NOMO-1 treated with DMSO at 0.1 percent for 48 hours (cell line): ENCODE data around the gene MUC5AC.

Experiments
- DNase-seq: peaks from one replicate; lab custom pipeline; 2025; ENCODE audit not compliant: unreplicated experiment; lab: John Stamatoyannopoulos, UW

The MUC5AC gene

DNA sequence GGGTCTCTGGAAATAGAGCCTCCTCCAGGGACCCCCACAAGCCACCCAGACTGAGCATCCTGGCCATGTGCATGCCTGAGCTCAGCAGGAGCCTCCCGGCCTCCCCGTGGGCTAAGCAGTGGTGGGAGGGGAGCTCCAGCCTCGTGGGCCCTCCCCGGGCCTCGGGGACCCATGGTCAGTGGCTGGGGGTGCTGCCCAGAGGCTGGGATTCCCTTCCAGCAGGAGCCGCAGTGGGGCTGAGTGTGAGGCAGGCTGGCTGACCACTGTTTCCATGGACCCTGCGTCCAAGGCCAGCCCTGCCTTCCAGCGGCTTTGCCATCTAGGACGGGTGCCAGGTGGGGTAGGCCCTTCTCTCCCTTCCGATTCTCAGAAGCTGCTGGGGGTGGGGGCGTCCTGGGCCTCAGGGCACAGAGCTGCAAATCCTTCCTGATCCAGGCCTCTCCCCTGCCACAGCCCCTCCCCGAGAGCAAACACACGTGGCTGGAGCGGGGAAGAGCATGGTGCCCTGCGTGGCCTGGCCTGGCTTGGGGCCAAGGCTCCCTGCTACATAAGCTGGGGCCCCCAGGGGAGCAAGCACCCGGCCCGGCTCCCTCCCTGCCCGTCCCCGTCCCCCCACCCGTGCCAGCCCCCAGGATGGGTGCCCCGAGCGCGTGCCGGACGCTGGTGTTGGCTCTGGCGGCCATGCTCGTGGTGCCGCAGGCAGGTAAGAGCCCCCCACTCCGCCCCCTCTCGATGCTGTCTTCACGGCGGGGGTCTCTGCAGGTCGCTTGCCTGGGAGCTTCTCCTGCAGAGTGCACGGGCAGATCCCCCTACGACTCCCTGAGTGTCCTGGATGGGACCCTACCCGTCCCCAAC lies 65.0 kb downstream of the MUC5AC start, which contains the start of gene MUC5B:
MUC5B (plus strand) TSS at position 576 of the 855 bp plus-strand sequence; CDS start at position 634, 58 bp downstream.
- no peak for DNase-seq

GRCh38 chr11:1223346-1224110 lies 65.8 kb downstream of the MUC5AC start:
- DNase-seq = no peak

DNA sequence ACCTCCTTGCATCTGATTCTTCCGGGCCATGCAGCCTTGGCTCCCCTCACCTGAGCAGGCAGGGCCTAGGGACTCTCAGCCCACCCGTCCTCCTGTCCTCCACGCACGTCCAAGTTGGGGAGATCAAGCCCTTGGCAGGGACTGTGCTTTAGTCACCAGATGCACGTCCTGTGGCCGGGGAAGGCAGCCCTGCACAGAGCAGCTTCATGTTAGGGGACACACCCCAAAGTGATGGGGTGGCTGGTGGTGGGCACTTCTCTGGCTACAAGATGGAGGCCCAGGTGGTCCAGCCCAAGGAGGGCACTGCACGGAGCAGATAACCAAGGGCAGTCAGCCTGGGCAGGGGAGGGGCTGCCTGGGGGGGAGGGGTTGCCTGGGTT lies 66.3 kb downstream of the MUC5AC start:
- no peak for DNase-seq

- no peak for DNase-seq
Observed at GRCh38 chr11:1224491-1225385, 67.0 kb downstream of the MUC5AC start.

GRCh38 chr11:1225386-1226225 lies 67.9 kb downstream of the MUC5AC start:
- no peak for DNase-seq

DNA sequence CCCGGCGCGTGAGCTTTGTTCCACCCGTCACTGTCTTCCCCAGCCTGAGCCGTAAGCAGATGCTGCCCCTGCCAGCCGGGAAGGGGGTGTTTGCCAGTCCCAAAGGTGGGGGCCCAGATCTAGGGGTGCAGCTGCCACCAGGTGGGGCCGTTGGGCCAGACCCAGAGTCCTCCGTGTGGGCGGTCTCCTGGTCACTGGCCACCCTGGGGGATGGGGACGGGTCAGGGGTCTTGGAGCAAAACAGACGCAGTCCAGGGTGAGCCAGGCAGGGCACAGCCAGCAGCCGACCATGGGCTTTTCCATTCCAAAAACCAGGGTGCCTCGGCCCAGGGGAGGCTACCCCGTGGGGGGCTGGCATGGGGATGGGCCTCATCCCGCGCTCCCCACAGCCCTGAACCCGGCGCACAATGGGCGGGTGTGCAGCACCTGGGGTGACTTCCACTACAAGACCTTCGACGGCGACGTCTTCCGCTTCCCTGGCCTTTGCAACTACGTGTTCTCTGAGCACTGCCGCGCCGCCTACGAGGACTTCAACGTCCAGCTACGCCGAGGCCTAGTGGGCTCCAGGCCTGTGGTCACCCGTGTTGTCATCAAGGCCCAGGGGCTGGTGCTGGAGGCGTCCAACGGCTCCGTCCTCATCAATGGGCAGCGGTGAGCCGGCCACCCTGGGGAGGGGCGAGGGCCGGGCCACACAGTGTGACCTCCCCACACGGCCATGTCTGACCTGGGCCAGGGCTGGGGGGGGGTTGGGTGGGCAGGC lies 68.7 kb downstream of the MUC5AC start:
- DNase-seq = no peak

DNA sequence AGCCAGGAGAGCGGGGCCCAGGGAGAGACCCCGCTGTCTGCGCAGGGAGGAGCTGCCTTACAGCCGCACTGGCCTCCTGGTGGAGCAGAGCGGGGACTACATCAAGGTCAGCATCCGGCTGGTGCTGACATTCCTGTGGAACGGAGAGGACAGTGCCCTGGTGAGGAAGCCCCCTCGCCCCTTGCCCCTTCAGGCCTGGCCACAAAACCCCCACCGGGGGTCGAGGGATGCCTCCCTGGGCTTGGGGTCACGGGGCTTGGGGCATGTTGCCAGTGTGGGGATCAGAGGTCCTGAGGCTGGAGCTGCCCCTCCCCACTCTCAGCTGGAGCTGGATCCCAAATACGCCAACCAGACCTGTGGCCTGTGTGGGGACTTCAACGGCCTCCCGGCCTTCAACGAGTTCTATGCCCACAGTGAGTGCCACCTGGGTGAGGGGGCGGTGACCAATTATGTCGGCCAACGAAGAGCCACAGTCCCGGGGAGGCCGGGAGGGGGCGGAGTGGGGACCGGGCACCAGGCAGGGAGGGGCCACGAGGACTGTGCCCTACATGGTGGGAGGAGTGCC lies 69.3 kb downstream of the MUC5AC start:
- DNase-seq = no peak

DNA sequence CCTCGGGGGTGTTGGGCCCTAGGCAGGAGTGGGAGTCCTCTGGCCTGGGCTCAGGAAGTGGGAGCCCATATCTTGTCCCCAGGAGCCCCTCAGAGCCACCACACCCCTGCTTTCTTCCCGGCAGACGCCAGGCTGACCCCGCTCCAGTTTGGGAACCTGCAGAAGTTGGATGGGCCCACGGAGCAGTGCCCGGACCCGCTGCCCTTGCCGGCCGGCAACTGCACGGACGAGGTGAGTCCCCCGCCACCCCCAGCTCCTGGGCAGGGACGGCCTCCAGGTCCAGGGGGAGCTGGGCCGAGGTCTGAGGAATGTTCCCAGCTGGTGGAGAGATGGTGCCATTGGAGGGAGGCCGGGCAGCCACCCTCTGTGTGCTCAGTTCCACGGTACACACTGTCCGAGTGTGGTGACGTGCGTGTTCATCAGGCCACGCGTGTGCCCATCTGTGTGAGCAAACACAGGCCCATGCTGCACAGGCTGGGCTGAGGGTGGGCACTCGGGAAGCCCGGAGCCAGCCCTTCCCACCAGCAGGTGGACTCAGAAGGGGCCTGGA lies 69.9 kb downstream of the MUC5AC start:
- DNase-seq = no peak

GRCh38 chr11:1228101-1228821 lies 70.5 kb downstream of the MUC5AC start:
- DNase-seq = no peak

- DNase-seq = no peak
Observed at GRCh38 chr11:1228921-1229451, 71.2 kb downstream of the MUC5AC start.

DNA sequence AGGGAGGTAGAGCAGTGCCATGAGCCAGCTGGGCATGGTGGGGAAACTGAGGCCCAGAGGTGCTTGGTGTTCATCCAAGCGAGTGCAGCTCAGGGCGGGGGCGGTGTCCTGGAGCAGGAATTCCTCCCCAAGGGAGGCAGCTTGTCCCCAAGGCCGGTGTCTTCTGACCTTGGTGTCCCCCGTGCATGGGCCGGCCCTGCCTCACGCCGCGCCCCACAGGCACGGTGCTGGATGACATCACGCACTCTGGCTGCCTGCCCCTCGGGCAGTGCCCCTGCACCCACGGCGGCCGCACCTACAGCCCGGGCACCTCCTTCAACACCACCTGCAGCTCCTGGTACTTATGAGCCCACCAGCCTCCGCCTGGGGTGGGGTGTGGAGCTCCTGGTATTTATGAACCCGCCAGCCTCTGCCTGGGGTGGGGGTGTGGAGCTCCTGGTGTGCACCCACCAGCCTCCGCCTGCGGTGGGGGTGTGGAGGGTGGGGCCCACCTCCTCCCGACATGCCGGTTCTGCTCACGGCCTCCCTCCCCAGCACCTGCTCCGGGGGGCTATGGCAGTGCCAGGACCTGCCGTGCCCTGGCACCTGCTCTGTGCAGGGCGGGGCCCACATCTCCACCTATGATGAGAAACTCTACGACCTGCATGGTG lies 71.8 kb downstream of the MUC5AC start:
- no peak for DNase-seq

- DNase-seq = no peak
Observed at GRCh38 chr11:1230121-1230455, 72.3 kb downstream of the MUC5AC start.

DNA sequence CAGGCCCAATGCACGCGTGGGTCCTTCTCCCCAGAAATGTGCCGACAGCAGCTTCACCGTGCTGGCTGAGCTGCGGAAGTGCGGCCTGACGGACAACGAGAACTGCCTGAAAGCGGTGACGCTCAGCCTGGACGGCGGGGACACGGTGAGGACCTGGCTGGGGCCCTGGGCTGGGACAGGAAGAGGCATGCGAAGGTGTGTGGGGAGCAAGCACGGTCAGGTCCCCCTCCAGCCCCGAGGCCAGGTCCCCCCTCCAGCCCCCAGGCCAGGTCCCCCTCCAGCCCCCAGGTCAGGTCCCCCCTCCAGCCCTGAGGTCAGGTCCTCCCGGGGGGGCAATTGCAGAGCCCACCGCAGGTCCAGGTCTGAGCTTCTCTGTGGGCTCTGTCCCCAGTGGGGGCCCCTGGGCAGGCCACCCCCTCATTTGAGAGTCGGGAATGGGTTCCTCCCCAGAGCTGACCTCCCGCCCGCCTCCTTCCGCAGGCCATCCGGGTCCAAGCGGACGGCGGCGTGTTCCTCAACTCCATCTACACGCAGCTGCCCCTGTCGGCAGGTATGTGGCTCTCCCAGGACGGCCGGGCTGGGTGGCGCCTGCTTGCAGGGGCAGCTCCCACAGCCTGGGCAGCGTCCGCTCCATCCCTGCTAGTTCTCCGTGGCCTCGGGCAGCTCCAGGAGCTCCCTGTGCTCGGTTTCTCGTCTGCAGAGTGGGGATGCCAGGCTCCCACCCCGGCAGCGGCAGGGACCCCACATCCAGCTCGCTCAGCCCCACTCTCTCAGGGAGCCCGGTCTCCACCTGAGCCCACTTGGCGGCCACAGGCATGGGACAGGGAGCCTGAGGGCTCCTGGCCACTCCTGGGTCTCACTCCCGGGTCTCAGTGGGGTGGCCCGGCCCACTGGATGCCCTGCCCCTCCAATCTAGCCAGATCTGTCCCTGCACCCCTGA lies 73.0 kb downstream of the MUC5AC start:
- no peak for DNase-seq

DNA sequence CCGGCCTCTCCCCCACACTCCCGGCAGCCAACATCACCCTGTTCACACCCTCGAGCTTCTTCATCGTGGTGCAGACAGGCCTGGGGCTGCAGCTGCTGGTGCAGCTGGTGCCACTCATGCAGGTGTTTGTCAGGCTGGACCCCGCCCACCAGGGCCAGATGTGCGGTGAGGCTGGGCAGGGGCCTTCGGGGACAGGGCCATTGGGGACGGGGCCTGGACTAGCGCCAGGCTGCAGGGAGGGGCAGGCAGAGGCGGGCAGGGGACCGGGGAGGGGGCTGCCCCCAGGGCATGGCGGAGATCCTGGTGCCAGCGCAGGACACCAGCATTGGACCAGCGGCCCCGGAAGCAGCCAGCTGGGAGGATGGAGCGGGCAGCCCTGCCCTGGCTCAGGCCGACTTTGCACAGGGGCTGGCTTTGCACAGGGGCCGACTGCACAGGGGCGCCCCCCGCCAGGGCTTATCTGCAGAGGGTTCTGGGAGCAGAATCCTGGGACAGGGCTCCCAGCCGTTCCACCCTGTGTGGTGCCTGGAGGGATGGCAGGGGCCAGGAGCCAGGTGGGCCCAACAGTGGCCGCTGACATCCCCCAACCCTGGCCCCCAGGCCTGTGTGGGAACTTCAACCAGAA lies 73.8 kb downstream of the MUC5AC start:
- DNase-seq = no peak

GRCh38 chr11:1232021-1232882 lies 74.5 kb downstream of the MUC5AC start:
- DNase-seq = no peak
